GM18861 (cell line): Measurements from ENCODE around the gene MSH3.
"Not testable (repeated sequence)": the region's sequence is repeated elsewhere in the genome, so short reads cannot be mapped to it uniquely, and the experiment has no call there.

Experiments
- ATAC-seq: cut with Tn5 transposase; IDR thresholded peaks from one replicate; pipeline ENCODE4 v1.9.1; 2021; ENCODE audit not compliant: unreplicated experiment

MSH3 gene

DNA sequence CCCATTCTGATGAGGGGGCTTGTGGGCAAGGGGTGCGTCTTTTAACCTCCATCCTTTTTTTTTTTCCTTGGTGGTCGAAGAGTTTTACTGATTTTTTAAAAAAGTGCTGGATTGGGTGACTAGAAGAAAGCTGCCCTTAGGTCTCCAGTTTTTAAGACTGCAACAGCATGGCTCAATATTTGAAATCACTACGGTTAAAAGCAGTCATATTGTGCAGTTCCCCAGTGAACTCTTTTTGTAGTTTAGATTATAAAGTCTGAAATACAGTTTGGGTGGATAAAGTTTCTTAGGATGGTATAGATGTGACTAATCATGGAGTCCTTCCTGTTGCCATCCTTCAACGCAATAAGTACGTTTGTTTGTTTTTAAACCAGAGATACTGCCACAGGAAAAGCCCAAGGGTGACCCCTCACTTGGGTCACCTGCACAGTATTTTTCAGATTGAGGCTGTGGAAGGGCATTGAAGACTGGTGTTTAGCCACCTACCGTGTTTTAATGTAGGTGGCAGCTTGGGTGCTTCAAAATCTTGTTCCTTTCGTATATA is 851 bp downstream of the MSH3 start:
- no peak for ATAC-seq

DNA sequence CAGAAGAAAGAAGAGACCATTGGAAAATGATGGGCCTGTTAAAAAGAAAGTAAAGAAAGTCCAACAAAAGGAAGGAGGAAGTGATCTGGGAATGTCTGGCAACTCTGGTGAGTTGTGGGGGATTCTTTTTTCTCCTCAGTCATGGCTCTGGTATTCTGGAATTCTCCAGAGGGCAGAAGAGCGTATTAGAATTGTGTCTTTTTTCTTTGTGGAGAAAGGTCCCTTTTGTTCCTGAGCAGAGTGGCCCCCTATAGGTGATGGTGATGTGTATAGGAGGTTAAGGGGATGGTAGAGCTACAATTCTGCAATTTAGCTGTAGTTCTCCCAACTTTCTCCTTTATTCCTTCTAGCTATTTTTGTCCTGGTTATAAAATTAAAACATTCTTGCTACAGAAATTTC is 2.0 kb downstream of the MSH3 start:
- ATAC-seq = no peak

DNA sequence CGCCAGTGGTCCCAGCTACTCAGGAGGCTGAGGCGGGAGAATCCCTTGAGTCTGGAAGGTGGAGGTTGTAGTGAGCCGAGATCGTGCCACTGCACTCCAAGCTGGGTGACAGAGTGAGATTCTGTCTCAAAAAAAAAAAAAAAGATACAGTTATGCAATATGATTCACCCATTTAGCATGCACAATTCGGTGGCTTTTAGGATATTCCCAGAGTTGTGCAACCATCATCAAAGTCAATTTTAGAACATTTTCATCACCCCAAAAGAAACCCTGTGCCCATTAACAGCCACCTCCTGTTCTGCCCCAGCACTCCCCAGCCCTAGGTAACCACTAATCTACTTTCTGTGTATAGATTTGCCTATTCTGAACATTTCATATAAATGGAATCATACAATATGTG is 4.7 kb downstream of the MSH3 start:
- no peak for ATAC-seq

DNA sequence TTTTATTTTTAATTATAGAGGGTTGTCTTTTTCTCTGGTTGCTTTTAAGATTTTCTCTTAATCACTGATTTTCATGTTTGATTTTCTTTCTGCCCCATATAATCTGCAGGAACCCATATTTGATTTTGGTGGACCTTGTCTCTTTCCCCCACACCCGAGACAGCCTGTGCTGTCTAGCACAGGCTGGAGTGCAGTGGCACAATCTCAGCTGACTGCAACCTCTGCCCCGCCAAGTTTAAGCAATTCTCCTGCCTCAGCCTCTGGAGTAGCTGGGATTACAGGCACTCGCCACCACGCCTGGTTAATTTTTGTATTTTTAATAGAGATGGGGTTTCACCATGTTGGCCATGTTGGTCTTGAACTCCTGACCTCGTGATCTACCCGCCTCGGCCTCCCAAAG is 6.2 kb downstream of the MSH3 start:
- not testable (repeated sequence) for ATAC-seq

DNA sequence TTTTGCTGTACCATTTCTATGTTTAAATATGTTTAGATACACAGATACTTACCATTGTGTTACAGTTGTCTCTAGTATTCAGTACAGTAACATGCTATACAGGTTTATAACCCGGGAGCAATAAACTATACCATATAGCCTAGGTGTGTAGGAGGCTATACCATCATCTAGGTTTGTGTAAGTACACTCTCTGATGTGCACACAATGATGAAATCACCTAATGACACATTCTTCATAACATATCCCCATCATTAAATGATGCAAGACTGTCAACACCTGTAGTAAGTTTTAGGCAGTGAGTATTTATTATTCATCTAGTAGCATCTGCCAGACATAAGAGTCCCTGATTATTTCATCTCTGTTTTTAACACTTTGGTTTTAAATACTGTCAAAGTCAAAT is 7.7 kb downstream of the MSH3 start:
- no peak for ATAC-seq

DNA sequence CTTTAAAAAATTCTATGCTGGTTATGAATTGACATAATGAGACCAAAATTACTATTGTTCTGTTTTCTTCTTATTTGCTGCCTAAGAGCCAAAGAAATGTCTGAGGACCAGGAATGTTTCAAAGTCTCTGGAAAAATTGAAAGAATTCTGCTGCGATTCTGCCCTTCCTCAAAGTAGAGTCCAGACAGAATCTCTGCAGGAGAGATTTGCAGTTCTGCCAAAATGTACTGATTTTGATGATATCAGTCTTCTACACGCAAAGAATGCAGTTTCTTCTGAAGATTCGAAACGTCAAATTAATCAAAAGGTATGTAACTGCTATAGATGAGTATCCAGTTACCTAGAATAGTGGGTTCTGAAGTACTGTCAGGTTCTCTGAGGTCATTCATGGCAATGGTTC is 10.6 kb downstream of the MSH3 start:
- no peak for ATAC-seq

DNA sequence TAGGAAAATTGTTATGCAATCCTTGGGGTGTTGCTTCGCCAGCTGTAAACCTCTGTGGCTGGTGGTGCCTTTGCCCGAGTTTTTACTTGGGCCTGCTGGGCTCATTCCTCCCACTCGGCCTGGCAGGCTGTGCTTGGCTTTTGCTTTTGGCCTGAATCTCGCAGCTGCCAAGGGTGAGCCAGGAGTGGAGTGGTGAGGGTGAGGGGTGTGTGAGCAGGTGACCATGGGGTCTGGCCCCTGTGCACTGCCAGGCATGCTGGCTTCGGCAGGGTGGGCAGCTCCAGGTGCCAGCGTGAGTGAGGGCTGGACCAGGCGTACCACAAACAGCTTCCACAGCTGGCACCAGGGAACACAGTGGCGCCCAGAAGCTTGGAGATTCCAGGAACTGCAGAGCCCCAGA is 12.9 kb downstream of the MSH3 start:
- ATAC-seq = no peak

DNA sequence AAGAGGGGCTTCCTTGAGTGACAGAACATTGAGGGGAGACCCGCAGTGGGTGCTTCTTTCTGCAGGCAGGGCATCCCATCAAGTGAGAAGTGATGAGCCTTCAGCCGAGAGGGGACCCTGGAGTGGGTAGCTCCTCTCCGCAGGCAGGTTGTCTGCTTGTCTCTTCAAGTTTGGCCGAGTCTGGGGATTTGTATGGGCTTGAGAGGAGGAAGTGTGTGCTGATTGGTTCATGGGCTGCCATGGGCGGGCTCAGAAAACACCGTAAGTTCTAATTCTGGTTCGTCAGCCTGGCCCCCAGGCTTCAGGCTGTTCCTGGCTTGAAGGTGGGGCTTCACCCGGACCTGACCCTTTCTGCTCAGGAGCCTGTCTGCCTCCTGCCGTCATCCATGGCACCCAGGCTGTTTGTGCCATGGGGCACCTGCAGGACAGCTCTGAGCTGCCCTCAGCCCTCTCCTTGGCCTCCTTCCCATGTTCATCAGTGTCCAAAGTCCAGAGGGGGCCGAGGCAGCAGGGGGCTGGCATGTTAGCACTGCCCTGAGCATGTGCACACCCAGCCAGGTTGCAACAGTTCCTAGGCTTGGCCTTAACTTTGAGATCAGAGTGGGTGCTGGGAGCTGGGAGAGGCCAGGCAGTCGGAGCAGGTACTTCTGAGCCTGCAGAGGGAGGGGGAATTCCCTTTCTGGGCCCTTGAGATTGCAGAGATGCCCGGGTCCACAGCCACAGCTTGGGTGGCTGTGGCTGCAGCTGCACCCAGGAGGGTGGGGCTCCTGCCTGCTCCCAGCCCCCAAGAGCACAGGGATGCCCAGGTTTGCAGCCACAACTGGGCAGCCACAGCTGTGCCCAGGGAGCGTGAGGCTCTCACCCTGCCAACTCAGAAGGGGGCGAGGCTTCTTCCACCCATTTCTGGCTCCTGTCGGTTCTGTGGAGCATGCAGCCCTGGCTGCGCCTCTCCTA is 13.8 kb downstream of the MSH3 start:
- peak; percentile 52 for ATAC-seq

DNA sequence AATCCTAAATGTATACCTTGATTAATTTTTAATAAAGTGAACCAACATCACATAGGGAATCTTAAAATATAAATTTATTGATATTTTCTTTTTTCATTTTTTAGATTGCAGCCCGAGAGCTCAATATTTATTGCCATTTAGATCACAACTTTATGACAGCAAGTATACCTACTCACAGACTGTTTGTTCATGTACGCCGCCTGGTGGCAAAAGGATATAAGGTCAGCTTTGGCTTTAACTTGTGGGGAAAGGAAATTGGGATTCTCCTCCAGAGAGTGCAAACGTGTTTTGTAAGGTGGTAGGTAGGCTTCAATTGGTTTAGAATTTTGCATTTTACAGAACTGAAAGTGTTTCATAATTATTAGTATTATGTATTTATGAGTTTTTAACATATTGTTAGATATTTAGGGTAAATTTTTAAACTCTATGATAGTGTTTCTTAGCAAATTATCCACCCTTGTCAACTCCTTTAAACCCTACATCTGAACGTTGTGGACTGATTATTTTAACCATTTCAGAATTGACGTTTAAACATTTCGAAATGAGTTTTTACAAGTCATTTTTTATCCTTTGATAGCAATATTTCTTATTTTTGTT is 17.8 kb downstream of the MSH3 start:
- peak; percentile 37 for ATAC-seq

DNA sequence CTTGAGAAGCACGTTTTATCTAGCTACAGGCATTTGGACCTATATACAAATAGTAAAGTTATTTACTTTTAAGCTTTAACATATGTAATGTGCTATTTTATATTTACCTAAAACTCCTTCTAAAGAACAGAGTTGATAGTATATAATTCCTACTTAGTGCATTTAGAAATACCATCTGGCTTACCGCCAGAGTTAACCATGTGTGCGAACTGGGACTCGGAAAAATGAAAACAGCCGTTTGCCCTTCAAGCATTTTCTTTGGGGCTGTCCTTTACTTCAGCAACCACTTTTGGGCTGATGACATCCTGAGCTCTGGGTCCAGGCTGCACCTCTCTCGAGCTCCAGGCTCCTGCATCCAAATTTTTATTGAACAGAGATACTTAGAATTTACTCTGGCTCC is 22.3 kb downstream of the MSH3 start:
- no peak for ATAC-seq

DNA sequence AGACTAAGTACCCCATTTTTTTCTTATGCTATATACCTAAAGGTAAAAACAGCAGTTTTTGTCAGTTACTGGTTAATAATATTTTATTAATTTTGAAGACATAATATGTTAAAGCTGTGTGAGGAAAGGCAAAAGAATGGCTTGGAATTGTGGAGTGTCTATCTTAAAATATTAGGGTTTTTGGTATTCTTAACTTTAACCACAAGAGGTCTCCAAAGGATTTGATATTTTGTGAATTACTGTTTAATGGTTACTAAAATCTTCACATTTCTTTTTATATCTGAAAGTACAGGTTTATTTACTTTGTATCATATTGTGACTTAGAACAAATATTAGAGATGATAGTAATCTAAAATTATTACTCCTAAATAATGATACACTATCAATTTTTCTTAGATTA is 32.3 kb downstream of the MSH3 start:
- no peak for ATAC-seq

DNA sequence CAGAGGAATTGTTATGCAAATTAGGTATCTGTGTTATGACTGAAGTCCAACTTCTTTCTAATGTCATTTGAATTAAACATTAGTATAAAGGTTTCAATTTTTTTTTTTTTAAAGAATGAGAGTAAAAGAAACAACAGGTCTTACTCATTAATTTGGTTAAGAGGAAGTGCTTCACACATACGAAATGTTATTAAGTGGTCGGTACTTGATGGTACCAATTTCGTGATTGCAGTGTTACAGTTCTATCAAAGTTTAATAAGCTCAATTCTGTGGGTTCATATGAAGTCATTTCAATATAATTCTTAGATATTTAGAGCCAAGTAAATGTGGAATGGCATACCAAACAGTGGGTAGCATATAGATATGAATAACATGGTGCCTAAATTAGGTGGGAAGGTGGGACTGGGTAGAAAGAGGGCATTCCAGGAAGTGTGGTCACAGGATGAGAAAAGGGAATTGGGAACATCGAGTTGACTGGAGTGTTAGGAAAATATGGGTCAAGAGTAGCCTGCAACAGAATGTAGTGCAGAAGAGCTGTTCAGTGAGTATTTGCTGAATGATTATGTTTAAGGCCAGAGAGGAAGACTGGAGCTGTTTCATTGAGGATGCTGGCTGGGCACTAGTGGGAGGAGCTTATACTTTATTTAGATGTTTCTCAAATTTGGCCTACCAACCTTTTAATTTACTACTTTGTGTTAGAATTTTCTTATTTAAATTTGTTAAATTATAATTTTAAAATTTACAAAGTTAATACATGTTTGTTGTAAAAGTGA is 34.4 kb downstream of the MSH3 start:
- no peak for ATAC-seq

DNA sequence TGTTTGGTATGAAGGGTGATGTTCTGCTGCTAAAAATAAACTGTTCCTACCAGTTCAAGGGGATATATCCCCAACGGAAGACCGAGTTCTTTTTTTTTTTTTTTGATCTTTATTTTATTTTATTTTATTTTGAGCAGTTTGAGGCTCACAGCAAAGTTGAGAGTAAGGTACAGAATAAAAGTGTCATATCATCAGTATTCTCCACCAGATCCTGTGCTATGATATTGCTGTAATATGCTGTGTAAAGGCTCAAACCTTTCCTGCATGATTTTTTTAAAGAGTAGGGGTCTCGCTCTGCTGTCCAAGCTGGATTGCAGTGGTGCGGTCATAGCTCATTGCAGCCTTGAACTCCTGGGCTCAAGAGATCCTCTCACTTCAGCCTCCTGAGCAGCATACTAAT is 35.2 kb downstream of the MSH3 start:
- no peak for ATAC-seq

DNA sequence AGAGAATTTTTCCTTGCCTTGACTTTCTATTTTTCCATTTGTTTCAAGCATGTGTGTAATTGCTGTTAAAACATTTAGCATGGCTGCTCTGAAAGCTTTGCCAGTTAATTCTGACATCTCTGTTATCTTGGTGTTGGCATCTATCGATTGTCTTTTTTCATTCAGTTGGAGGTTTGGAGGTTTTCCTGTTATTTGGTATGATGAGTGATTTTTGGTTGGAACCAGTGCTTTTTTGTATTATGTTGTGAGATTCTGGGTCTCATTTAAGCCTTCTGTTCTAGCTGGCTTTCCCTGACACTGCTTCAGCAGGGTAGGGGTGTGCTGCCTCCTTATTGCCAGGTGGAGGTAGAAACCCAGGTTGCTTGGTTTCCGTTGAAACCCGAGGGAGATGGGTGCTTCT is 41.2 kb downstream of the MSH3 start:
- ATAC-seq = no peak

DNA sequence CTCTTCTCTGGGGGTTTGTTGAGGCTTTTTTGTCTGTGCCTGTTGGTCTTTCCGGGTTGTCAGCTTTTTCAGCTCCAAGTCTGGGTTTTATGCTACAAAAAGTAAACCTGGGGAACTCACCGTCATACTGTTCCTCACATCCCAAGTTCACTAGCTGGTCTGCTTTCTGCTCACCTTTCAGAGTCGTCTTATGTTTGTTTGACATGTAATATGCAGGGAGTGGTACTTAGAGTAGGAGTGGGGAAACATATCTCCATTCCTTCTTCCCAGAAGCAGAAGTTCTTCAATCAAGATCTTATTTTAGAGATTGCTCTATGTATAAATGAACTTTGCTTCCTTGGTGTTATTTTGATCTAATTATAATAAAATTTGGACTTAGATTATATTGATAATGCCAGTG is 42.0 kb downstream of the MSH3 start:
- no peak for ATAC-seq

DNA sequence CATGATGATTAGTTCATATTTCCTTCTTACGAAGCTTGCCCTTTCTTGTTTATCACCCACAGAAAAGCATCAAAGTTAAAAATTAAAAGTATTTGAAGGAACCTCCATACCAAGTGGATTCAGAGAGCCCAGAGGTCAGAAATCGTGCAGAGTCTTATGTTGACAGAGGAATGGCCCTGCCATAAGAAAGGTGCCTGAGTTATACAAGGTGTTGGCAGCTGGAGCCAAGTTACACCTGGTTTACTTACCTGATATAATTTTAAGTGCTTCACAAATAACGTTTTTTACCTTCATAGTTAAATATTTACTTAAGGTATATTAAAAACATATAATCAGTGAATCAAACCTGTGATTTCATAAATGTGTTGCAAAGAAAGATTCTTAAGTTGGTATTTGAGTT is 42.6 kb downstream of the MSH3 start:
- ATAC-seq = no peak

DNA sequence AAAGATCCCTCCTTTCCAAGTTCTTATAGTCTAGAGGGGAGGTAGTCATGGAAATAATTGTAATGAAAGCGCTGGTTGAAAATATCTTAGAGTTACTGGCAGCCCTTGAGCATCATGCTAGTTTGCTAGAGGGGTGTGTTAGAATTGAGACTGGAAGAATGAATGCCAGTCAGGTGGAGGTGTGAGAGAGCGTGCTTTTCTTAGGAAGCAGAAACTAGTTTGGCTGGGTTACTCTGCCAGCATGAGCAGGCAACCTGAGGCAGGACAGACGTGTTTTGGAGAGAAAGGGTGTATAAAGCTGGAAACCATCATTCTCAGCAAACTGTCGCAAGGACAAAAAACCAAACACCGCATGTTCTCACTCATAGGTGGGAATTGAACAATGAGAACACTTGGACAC is 43.9 kb downstream of the MSH3 start:
- ATAC-seq = no peak

DNA sequence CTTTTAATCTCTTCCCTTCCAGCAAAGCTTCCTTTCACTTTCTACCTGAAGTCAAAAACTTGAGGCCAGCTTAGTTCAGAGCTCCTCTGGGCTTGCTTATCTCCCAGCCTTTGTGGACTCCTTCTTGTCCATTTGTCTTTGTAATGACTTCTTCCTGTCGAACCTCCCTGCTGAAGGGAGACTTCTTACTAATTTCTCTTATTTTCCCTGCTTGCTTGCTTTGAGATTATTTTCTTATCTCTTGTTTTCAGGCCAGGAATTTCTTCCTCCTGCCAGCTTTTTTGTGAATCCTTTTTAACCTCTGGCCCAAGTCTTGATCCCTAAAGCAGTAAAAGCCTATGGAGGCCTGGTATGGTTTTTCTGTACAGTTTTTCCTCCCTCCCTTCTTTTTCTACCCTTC is 47.1 kb downstream of the MSH3 start:
- ATAC-seq = no peak

DNA sequence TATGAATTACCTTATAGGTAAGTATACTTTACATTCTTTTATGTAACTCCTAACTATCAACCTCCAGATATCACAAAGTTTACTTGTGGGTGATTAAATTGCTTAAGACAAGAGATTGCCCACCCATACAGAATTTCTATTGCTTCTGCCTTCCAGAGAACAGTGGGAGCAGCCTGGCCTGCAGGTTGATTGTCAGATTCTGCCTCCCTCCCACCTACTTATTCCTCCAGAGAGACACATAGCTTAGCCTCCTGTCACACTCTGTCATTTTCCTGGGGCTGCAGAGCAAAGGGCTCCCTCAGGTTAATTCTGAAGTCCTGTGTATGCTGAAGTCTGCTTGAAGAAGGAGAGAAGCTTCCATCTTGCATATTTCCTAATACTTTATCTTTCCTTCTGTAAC is 48.8 kb downstream of the MSH3 start:
- no peak for ATAC-seq

DNA sequence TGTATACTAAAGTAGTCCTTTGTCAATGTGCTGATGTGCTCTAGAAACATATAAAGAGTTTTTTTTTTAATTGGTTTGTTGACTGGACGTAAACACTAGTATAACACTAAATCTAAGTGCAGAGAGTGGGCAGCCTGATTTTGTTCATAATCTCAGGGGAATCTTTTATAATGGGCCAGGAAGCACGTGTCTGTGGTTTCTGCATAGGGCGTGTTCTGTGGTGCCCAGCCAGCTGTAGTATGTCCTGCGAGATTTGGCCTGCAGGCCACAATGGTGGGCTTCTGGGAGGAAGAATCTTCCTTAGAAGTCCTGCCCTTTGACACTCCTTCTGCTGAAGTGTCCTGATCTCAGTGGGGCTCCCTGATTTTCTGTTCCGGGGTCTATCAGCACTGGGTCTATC is 49.3 kb downstream of the MSH3 start:
- no peak for ATAC-seq

DNA sequence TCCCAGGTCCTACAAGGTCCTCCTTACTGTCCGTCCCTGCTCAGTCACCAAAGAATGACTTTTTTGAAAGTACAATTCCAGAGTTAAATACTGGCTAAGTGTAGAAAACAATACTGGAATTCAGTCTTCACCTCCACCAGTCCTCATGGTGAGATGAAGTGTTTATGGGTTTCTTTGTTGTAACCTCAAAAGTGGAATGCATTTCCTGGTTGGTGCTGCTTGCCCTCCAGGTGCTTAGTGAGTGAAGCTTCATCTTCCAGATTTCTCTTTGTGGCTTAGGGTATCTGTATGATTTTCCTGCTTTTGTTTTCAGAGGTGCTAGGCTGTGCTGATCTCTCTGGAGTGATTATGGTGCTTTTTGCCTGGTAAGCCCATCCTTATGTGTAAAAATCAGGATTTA is 49.8 kb downstream of the MSH3 start:
- ATAC-seq = no peak
